Myocyte (in vitro differentiated cells): Measurements from ENCODE around the gene COMMD2. TPM values are rescaled to one million over a fixed set of nuclear protein-coding genes. Genes with fewer than 3 reads are reported as not detected.

Experiments
- DNase-seq: peaks from one replicate; pipeline ENCODE4 v3.0.0-alpha.2; 2012; ENCODE audit warnings: low read depth
- polyA plus RNA-seq: library from polyadenylated mRNA; unstranded; fragments of >200 nt; gene quantifications from one replicate; pipeline ENCODE4 v1.2.1, GENCODE V29; 2012; ENCODE audit warnings: missing spikeins
- total RNA-seq: library from RNA; depleted of rRNA; stranded (reverse); fragments of >200 nt; gene quantifications from 2 replicates; pipeline ENCODE4 v1.2.3, GENCODE V29; 2014

The COMMD2 gene
- 32.9 and 37.3 TPM in 2 replicates for total RNA-seq
- 26.6 TPM for polyA plus RNA-seq

GRCh38 chr3:149752051-149752787 lies at the start of gene COMMD2:
Gene COMMD2 (minus strand): TSS chr3:149752489. CDS start chr3:149752444, 45 bp downstream.
- DNase-seq = peak; percentile 89

- DNase-seq = no peak
These were observed 49.4 kb upstream of the COMMD2 start for GRCh38 chr3:149801639-149802038.

DNA sequence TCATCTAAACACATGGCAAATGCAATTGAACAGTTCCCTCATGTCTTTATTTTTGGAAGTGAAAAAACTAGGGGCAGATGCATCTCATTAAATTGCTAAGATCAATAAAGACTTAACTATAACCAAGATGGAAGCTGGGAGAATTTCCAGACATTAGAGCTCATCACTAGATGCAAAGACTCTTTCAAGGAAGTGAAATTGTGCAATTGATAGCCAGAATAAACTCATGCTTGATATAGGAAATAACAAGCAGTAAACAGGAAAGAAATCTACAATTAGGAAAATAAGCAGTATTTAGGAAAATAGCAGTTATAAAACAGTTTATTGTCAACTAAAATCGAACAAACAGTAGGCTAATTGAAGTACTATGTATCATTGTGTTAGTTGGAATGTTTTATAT lies 48.9 kb upstream of the COMMD2 start:
- DNase-seq = no peak

DNA sequence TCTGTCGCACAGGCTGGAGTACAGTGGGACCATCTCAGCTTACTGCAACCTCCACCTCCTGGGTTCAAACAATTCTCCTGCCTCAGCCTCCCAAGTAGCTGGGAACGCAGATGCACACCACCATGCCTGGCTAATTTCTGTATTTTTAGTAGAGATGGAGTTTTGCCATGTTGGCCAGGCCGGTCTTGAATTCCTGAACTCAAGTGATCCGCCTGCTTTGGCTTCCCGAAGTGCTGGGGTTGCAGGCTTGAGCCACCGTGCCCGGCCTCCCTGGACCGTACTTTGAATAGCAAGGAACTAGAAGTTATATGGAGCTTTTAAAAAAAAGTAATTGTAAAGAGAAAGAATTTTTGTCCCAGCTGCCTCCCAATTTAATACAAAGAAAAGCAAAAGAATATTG lies 48.4 kb upstream of the COMMD2 start:
- no peak for DNase-seq

DNA sequence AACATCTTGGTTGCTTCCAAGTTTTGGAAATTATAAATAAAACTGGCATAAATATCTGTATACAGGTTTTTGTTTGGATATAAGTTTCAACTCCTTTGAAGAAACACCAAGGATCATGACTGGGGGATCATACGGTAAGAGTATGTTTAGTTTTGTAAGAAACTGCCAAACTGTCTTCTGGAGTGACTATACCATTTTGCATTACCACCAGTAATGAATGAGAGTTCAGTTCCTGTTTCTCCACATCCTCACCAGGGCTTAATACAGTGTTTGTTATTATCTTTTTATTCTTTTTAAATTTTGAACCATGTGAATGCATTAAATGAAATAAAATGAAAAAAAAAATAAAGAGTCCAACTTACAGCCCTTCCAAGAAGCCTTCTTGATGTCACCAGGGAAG lies 43.7 kb upstream of the COMMD2 start:
- DNase-seq = no peak

DNA sequence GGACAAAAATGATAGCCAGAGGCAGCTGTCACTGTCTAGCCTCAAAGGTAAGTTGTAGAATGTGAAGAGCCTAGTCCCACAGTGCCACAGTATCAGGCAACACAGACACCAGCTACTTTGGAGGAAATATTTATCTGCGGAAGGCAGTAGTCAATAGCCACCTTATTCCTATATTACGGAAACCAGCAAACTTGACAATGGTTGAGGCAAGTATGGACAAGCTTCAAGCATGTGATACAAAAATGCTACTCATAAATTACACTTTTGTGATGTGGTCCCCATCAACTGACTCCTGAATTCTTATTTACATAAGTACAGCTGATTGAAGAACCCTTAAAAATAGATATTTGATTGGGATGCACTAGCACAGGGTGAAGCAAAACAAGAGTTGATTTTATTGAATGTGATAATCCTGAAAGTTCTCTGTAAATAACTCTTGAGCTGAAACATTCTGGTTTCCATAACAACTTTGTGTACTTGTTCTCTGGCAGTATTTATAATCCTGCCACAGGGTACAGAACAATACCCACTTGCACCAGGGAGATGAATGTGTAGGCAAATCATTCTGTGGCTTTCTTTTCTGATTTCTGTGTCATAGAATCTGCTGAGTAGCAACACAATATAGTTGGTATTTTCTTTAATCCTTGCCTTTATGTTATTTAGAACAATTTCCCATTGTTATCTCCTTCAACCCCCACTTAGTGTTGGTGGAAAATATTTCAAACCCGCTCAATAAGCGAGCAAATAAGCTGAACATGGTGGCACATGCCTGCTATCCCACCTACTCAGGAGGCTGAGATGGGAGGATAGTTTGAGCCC lies 40.4 kb upstream of the COMMD2 start, which contains the start of gene ANKUB1:
TSS of gene ANKUB1 (minus strand) at position 103 of the 819 bp plus-strand sequence. CDS start 188 bp downstream, outside the sequence.
- DNase-seq = no peak

GRCh38 chr3:149790698-149791097 lies 38.4 kb upstream of the COMMD2 start:
- DNase-seq = no peak

DNA sequence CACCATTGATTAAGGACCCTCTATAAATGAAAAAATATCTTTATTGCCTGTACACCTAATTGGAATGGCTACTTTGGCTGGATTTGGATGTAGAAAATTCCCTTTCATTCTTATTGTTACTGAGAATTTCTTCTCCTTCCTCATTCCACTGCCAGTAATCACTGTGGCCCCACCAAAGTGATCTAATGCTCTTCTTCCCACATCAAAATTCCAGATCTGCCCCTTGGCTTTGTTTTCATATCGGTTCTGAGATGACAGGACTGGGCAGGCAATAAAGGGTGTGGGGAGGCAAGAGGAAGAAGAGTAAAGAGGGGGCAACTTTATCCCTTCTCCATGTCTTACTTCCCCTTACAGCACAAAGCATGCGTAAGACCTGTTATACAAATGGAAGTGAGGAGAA lies 38.0 kb upstream of the COMMD2 start:
- no peak for DNase-seq

DNA sequence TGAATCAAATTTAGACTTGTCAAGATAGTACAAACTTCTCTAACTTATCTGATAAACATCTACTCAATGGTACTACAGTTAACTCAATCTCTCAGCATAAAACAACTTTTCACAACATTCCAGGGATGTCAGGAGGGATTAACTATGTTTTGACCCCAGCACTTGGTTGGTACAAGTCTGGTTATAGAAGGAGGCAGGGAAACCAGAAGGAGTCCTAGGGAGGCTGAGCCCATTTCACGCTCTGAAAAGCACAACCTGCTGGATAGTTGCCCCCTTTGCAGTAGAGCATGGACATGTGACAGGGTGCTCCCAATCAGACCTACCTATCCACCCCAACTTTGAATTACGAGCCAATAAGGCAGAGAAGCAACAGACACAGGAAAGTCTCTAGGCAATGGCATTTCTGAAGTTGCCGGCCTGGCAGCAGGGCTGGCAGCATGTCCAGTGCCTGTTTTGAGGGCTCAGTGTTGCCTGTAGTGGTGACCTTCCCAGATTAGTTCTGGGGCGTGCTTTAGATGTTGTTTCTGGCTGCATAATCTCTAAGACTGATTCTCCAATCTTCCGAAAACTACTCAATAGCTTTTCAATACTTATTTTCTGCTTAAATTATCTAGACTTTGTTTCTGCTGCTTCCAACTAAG lies 31.9 kb upstream of the COMMD2 start:
- DNase-seq = no peak

DNA sequence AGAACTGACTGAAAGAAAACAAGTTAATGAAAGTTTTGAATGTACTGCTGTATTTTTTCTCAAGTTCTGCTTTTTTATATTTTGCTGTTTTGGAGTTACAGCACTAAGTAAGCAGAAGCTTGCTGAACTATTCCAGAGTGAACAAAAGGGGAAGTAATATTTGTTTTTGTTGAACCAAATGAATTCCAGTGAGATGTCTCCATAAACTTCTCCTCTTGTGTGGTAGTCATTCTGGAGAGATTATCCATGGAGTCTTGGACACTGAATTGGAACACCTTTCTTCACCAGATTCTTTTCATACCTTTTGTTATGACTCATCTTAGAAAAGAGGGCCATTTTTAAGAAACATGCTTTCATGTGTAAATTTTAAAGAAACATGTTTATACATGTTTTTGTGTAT lies 31.3 kb upstream of the COMMD2 start:
- peak; percentile 14 for DNase-seq

DNA sequence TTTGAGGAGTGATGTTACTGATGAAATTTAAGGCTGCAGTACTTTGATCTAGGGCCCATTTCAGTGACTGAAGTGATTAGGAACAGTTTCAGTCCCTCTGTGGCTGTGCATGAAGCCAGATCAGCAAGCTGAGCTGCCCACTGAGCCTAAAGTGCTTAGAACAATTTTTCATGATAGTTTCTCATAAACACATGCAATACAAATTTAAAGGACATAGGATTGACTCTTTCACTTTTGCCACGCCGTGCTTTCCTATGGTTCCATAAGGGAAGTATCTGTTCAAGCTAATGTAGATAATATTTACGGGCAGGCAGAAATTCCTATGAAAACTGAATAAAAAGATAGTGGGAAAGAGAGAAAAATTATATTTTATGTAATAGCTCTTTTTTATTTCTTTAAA lies 29.5 kb upstream of the COMMD2 start:
- DNase-seq = no peak

DNA sequence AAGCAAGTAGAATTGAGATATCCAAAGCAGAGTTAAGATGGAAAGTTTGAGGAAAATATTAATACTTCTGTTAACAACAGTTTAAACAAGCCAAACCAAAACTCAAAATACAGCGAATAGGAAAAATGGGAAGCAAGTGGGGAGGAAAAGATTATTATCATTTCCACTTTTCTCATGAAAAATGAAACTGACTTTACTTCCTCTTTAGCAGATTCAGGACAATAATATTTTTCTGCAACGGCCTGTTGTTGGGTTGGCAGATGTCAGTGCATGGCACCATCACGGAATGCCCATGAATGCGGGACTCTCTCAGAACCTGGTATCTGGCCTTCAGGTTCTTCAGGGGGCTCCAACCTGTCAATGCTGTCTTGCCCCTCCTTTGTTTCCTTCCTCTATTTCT lies 28.9 kb upstream of the COMMD2 start:
- DNase-seq = no peak

GRCh38 chr3:149777414-149778214 lies 25.3 kb upstream of the COMMD2 start:
- no peak for DNase-seq

DNA sequence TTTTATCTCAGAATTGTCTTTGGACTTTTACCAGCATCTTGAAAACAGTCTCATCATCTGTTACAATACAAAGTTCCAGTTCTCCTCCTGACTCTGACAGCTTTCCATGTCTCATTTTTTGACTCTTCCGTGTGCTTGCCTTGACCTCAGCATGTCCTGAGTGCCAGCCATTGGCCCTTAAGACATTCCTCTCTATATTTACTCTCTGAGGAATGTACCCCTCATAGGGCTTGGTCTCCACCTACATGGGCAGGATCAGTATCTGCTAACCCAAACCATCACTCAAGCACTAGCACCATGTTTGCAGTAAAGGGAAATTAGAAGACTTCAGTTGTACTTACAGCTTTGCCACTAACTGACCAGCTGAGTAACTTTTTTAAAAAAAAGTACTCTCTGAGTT lies 23.9 kb upstream of the COMMD2 start:
- no peak for DNase-seq

DNA sequence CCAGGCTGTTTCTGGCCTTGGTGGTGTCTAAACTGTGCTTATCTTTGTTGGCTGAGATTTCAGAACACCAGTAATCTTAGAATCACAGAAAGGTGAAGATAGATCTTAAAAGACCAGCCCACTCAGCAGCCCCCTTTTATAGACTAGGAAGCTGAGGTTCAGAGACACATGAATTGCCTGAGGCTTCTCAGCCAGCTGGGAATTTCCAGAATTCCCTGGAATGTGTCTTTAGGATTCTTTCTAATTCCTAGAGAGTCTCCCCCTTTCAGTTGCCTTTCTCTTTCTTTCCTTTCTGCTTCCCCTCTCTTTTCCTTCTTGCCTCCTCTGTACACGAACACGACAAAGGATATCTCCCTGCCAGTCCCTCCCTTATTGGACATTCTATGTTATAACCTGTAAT lies 20.6 kb upstream of the COMMD2 start:
- DNase-seq = no peak

- DNase-seq = peak; percentile 56
These were observed 19.5 kb upstream of the COMMD2 start for GRCh38 chr3:149771652-149772271.

- DNase-seq = no peak
These were observed 18.0 kb upstream of the COMMD2 start for GRCh38 chr3:149770246-149770645.

DNA sequence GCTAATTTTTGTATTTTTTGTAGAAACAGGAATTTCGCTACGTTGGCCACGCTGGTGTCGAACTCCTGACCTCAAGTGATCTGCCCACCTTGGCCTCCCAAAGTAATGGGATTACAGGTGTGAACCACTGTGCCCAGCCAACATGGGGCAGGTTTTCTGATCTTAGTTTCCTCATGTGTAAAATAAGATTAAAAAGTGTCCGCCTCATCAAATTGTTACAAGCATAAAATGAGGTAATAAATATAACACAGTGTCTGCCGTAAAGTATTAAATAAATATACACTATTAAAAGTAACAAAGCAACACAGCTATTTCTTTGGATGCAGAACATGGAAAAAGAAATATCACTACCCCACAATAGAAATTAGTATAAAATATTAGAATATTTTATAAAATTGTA lies 16.4 kb upstream of the COMMD2 start:
- DNase-seq = no peak

DNA sequence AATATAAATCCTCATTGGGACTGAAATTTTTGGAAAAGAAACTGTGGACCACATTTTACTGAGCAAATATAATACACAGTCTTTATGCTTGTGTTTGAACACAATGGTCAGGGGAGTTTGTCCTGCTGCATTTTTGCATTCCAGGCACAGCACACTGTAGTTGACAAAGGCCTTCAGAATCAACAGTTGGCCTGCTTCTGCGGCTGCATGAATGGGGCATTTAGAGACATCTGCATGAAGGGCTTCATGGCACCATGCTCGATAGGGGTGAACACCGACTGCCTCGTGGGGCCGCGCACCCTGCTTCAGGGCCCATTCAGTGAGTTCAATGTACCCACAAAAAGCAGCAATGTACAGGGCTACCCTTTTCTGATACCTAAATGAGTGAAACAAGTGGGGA lies 15.4 kb upstream of the COMMD2 start:
- DNase-seq = no peak

GRCh38 chr3:149765762-149766334 lies 13.6 kb upstream of the COMMD2 start:
- peak; percentile 46 for DNase-seq
